Activated T-cell treated with anti-CD3 and anti-CD28 coated beads, Interleukin-2, amount 50 U/mL, for 24 hours (primary cell): Measurements from ENCODE around the gene FAM161A.
"Not testable (repeated sequence)": the region's sequence is repeated elsewhere in the genome, so short reads cannot be mapped to it uniquely, and the experiment has no call there.

Experiments used
- DNase-seq: peaks from one replicate; pipeline ENCODE4 v3.0.0-alpha.2; 2020
- H3K27ac Mint-ChIP-seq: 2 replicates; pipeline ENCODE4 v1.8.0; 2020; ENCODE audit warnings: mild to moderate bottlenecking, mixed read lengths
- H3K27me3 Mint-ChIP-seq: 2 replicates; pipeline ENCODE4 v1.8.0; 2020; ENCODE audit warnings: mixed read lengths
- H3K36me3 Mint-ChIP-seq: 2 replicates; pipeline ENCODE4 v1.8.0; 2020; ENCODE audit warnings: low read depth, mixed read lengths
- H3K4me1 Mint-ChIP-seq: 2 replicates; pipeline ENCODE4 v1.8.0; 2020; ENCODE audit warnings: low read depth, mixed read lengths
- H3K4me3 Mint-ChIP-seq: 2 replicates; pipeline ENCODE4 v1.8.0; 2020; ENCODE audit warnings: mild to moderate bottlenecking, moderate library complexity, mixed read lengths
- H3K9me3 Mint-ChIP-seq: 2 replicates; pipeline ENCODE4 v1.8.0; 2020; ENCODE audit warnings: mixed read lengths

FAM161A gene

DNA sequence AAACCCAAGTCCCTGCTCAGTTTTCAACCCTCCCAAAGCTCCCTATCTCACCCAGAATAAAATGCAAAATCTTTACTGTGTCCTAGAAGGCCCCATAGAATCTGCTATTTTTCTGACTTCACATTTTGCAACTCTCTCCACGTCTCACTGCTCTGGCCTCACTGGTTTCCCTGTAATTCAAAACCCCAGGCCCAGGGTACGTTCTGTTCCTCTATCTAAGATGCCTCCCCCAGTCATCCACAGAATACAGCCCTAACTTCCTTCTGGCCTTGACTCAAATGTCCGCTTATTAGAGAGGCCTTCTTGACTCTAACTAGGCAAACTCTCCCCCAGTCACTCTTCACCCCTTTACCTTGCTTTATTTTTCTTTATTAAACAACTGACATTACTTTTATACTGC is 42.0 kb downstream of the FAM161A start:
- H3K4me3 Mint-ChIP-seq, result no peak overlapping the region
- H3K27ac Mint-ChIP-seq, result no peak overlapping the region

GRCh38 chr2:61810203-61810602 is 43.7 kb downstream of the FAM161A start:
- not testable (repeated sequence) for H3K9me3 Mint-ChIP-seq, H3K27ac Mint-ChIP-seq, H3K36me3 Mint-ChIP-seq, H3K4me3 Mint-ChIP-seq, H3K27me3 Mint-ChIP-seq, H3K4me1 Mint-ChIP-seq, DNase-seq

More for the DNA sequence above, 42.0 kb downstream of the FAM161A start:
- H3K9me3 Mint-ChIP-seq, result no peaks in the 10 kb centered on the region
- H3K27me3 Mint-ChIP-seq, result peaks cover 5% of the 10 kb centered on the region
- no peaks in the 10 kb centered on the region for H3K36me3 Mint-ChIP-seq
- DNase-seq, result no peak
- H3K4me1 Mint-ChIP-seq, result peaks cover 3% of the 10 kb centered on the region

- DNase-seq, H3K9me3 Mint-ChIP-seq, H3K27ac Mint-ChIP-seq, H3K27me3 Mint-ChIP-seq, H3K4me1 Mint-ChIP-seq, H3K36me3 Mint-ChIP-seq, H3K4me3 Mint-ChIP-seq: not testable (repeated sequence)
Observed at GRCh38 chr2:61808693-61809092, 45.2 kb downstream of the FAM161A start.

- Mint-ChIP-seq H3K9me3 (no peaks in the 10 kb centered on the region), H3K4me1 (peaks cover 3% of the 10 kb centered on the region), H3K4me3 (no peak overlapping the region), H3K27me3 (peaks cover 3% of the 10 kb centered on the region), H3K36me3 (no peaks in the 10 kb centered on the region), H3K27ac (no peak overlapping the region)
- no peak for DNase-seq
Observed at GRCh38 chr2:61807036-61807757, 46.7 kb downstream of the FAM161A start.

- peaks cover 3% of the 10 kb centered on the region for H3K4me1 Mint-ChIP-seq
- H3K36me3 Mint-ChIP-seq, result no peaks in the 10 kb centered on the region
- H3K4me3 Mint-ChIP-seq, result no peak overlapping the region
- no peak for DNase-seq
- peaks cover 7% of the 10 kb centered on the region for H3K27me3 Mint-ChIP-seq
- H3K9me3 Mint-ChIP-seq, result no peaks in the 10 kb centered on the region
- H3K27ac Mint-ChIP-seq, result no peak overlapping the region
Observed at GRCh38 chr2:61802548-61802947, 51.3 kb downstream of the FAM161A start.

DNA sequence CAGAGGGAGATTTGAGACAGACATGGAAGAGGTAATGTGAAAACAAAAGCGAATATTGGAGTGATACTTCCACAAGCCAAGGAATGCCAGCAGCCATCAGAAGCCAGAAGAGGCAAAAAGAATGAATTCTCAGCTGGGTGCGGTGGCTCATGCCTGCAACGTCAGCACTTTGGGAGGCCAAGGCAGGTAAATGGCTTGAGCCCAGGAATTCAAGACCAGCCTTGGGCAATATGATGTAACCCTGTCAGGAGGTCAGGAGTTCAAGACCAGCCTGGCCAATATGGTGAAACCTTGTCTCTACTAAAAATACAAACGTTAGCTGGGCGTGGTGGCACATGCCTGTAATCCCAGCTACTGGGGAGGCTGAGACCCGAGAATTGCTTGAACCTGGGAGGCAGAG is 54.8 kb downstream of the FAM161A start:
- Mint-ChIP-seq H3K36me3 (no peaks in the 10 kb centered on the region), H3K4me1 (no peaks in the 10 kb centered on the region), H3K9me3 (no peaks in the 10 kb centered on the region), H3K27me3 (peaks cover 7% of the 10 kb centered on the region), H3K27ac (no peak overlapping the region), H3K4me3 (no peak overlapping the region)
- DNase-seq, result no peak

- not testable (repeated sequence) for H3K4me3 Mint-ChIP-seq, H3K36me3 Mint-ChIP-seq, H3K4me1 Mint-ChIP-seq, H3K27ac Mint-ChIP-seq, H3K27me3 Mint-ChIP-seq, DNase-seq, H3K9me3 Mint-ChIP-seq
Observed at GRCh38 chr2:61797446-61797845, 56.4 kb downstream of the FAM161A start.

GRCh38 chr2:61795408-61795807 is 58.5 kb downstream of the FAM161A start:
- H3K36me3 Mint-ChIP-seq, result no peaks in the 10 kb centered on the region
- no peak for DNase-seq
- H3K9me3 Mint-ChIP-seq, result no peaks in the 10 kb centered on the region
- H3K4me1 Mint-ChIP-seq, result peaks cover 2% of the 10 kb centered on the region
- H3K27ac Mint-ChIP-seq, result no peak overlapping the region
- peaks cover 3% of the 10 kb centered on the region for H3K27me3 Mint-ChIP-seq
- H3K4me3 Mint-ChIP-seq, result no peak overlapping the region

DNA sequence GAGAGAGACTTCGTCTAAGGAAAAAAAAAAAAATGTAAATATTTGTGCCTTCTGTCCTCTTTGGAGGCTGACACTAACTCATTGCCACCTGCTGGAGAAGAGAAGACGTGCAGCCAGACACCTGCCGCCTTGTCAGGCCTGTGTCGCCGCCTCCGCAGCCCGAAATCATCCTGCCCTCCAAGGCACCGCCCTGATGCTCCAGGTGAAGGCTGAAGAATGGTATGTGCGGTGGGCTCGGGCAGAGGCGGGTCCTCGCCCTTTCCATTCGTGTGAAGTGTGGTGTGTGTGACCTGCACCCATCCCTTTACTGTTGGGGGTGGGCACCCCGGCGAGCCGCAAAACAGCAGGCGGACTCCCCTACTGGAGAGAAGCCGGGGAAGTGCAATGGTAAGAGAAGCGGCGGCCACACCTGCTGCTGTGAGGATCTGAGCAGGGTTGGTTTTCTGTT is 60.4 kb downstream of the FAM161A start:
- peak; percentile 73 for DNase-seq
- H3K4me1 Mint-ChIP-seq, result peaks cover 2% of the 10 kb centered on the region
- peak overlapping the region; percentile 31 for H3K4me3 Mint-ChIP-seq
- H3K9me3 Mint-ChIP-seq, result no peaks in the 10 kb centered on the region
- no peaks in the 10 kb centered on the region for H3K36me3 Mint-ChIP-seq
- no peak overlapping the region for H3K27ac Mint-ChIP-seq
- no peaks in the 10 kb centered on the region for H3K27me3 Mint-ChIP-seq

DNA sequence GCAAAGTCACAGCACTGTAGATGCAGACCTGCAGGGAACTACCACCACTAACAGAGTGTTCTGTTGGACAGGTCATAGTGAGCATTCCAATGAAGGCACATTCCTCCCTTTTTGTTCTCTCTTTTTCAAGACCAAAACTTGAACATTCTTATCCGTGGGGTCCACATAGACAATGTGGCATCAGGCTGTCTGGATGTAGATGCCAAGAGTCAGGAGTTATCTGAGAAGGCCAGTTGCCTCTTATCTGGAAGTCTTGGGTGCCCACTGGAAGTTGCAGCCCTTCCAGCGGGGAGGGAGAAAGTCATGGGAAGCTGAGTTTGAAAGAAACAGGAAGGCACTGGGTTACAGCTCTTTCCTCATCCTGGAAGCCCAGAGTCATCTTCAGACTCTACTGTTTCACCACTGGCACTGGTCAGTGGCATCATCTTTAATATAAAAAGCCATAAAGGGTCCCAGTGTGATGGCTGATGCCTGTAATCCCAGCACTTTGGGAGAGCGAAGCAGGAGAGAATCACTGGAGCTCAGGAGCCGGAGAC is 61.4 kb downstream of the FAM161A start:
- DNase-seq, result no peak
- no peak overlapping the region for H3K4me3 Mint-ChIP-seq
- H3K9me3 Mint-ChIP-seq, result no peaks in the 10 kb centered on the region
- no peaks in the 10 kb centered on the region for H3K36me3 Mint-ChIP-seq
- H3K27me3 Mint-ChIP-seq, result no peaks in the 10 kb centered on the region
- no peak overlapping the region for H3K27ac Mint-ChIP-seq
- H3K4me1 Mint-ChIP-seq, result peaks cover 2% of the 10 kb centered on the region

DNA sequence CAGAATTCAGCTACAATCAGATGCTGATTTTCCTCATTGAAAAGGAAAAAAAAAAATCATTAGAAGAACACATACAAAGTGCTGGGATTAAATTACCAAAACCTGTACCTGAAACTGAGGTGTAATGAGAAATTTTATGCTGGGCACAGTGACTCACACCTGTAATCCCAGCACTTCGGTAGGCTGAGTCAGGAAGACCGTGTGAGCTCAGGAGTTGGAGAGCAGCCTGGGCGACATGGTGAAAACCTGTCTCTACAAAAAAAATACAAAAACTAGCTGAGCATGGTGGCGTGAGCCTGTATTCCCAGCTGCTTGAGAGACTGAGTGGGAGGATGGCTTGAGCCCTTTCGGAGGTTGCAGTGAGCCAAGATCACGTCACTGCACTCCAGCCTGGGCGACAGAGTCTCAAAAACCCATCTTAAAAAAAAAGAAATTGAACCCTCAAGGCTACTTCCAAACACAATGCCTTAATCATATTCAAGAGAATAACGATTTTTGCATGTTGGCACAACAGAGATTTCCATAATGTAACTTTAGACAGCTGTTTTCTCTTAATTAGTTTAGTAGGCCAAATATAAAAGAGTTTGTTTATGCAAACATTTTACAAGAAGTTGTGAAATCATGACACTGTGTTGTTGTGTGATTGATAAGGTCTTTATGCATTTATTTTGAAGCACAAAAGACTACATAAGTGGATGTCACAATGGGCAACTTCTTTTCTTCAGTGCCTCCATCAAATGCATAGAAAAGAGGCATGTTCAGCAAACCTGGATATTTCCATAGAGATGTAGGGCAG is 63.9 kb downstream of the FAM161A start:
- Mint-ChIP-seq H3K4me3 (no peak overlapping the region), H3K36me3 (no peaks in the 10 kb centered on the region), H3K4me1 (peaks cover 2% of the 10 kb centered on the region), H3K27me3 (no peaks in the 10 kb centered on the region), H3K9me3 (no peaks in the 10 kb centered on the region), H3K27ac (no peak overlapping the region)
- no peak for DNase-seq

GRCh38 chr2:61787941-61788563 is 65.8 kb downstream of the FAM161A start:
- Mint-ChIP-seq H3K4me1 (peaks cover 2% of the 10 kb centered on the region), H3K4me3 (no peak overlapping the region), H3K9me3 (no peaks in the 10 kb centered on the region), H3K36me3 (no peaks in the 10 kb centered on the region), H3K27me3 (no peaks in the 10 kb centered on the region), H3K27ac (no peak overlapping the region)
- no peak for DNase-seq

DNA sequence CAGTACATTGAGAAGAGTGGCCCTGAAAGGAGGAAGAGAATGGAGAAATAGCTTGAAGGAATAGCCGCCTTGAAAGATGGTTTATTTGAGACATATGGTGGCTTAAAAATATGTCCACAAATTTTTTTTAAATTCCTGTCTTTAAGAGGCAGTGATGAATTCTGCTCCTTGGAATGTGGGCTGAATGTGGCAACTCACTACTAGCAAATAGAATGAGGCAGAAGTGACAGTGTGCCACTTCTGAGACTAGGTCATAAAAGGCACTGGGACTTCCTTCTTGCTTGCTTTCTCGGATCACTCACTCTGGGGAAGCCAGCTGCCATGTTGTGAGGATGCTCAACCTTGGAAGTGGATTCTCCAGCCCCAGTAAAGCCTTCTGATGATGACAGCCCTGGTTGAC is 67.0 kb downstream of the FAM161A start:
- Mint-ChIP-seq H3K9me3 (no peaks in the 10 kb centered on the region), H3K4me3 (no peak overlapping the region), H3K27ac (no peak overlapping the region), H3K4me1 (peaks cover 2% of the 10 kb centered on the region), H3K36me3 (no peaks in the 10 kb centered on the region), H3K27me3 (no peaks in the 10 kb centered on the region)
- no peak for DNase-seq

GRCh38 chr2:61785583-61785982 is 68.3 kb downstream of the FAM161A start:
- H3K4me3 Mint-ChIP-seq, result no peak overlapping the region
- no peaks in the 10 kb centered on the region for H3K27me3 Mint-ChIP-seq
- H3K36me3 Mint-ChIP-seq, result no peaks in the 10 kb centered on the region
- peaks cover 2% of the 10 kb centered on the region for H3K4me1 Mint-ChIP-seq
- DNase-seq, result no peak
- H3K27ac Mint-ChIP-seq, result no peak overlapping the region
- peaks cover 4% of the 10 kb centered on the region for H3K9me3 Mint-ChIP-seq

DNA sequence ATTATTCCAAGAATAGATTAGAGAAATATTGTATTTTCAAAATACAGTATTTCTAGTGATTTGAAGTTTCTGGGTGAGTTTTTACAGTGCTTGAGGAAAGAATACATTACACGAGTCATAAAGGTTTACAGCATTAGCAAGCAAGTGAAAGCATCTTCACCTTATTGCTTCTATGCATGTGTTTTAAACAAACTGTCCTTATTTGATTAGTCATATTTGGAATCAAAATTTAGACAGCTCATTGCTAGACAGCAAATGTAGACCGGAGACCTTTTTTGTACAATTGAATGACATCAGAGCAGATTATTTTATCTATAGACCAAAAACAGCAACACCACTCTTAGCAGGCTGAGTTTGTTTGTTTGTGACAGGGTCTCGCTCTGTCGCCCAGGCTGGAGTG is 69.2 kb downstream of the FAM161A start:
- peaks cover 7% of the 10 kb centered on the region for H3K9me3 Mint-ChIP-seq
- H3K36me3 Mint-ChIP-seq, result no peaks in the 10 kb centered on the region
- no peak overlapping the region for H3K4me3 Mint-ChIP-seq
- H3K4me1 Mint-ChIP-seq, result peaks cover 2% of the 10 kb centered on the region
- H3K27ac Mint-ChIP-seq, result no peak overlapping the region
- H3K27me3 Mint-ChIP-seq, result no peaks in the 10 kb centered on the region
- DNase-seq, result no peak
